Suprapubic skin (tissue), 4 donors: Measurements from ENCODE around the gene NMU.

Experiments
- CTCF ChIP-seq, 2 donors: fragments of 200-600 bp in 1 of 2; fragments of 450-650 bp in 1 of 2; sonication (generic) in 1 of 2; IDR thresholded peaks; one replicate each; pipeline ENCODE4 v1.5.1; 2016 to 2019; ENCODE audit warnings: antibody characterized with exemption in 2 of 2, mild to moderate bottlenecking in 1 of 2, moderate library complexity in 1 of 2
- EP300 ChIP-seq: sonication (generic); formaldehyde crosslinking; IDR thresholded peaks from one replicate; pipeline ENCODE4 v1.6.1; 2017; ENCODE audit warnings: antibody characterized with exemption
- POLR2A ChIP-seq, 2 donors: fragments of 450-650 bp; IDR thresholded peaks; one replicate each; pipeline ENCODE4 v1.6.1; 2017; ENCODE audit warnings: antibody characterized with exemption in 2 of 2, mild to moderate bottlenecking in 2 of 2, moderate library complexity in 2 of 2
- POLR2AphosphoS5 ChIP-seq, 3 donors: sonication (generic); formaldehyde crosslinking; IDR thresholded peaks; one replicate each; pipeline ENCODE4 v1.6.1; 2017; ENCODE audit warnings: antibody characterized with exemption in 3 of 3

GRCh38 chr4:55633903-55634302 lies 2.2 kb downstream of the NMU start:
- no peak for TF ChIP-seq CTCF (IDR thresholded peaks at IDR 0.05)
- no peak for TF ChIP-seq EP300
- no peak for TF ChIP-seq POLR2A (IDR thresholded peaks at IDR 0.05)
- TF ChIP-seq POLR2AphosphoS5 (IDR thresholded peaks at IDR 0.05): no peak
